Gastrocnemius medialis (tissue), 4 donors: Measurements from ENCODE around the gene GPR153.

ENCODE experiments used
- POLR2A ChIP-seq, 2 donors: fragments of 450-650 bp; IDR thresholded peaks; one replicate each; pipeline ENCODE4 v1.6.1; 2017; ENCODE audit warnings: antibody characterized with exemption in 2 of 2, mild to moderate bottlenecking in 2 of 2, moderate library complexity in 2 of 2
- TF ChIP-seq, protein P1 (sequence below), 5 experiments: fragments of 450-650 bp in 3 of 5; fragments of 200-600 bp in 2 of 5; sonication (generic) in 2 of 5; IDR thresholded peaks in 4 of 5; conservative IDR thresholded peaks in 1 of 5; 1 replicate in 4 of 5; 2 replicates in 1 of 5; pipeline ENCODE4 v1.5.1; 2016 to 2019; ENCODE audit warnings: antibody characterized with exemption in 5 of 5, mild to moderate bottlenecking in 3 of 5, moderate library complexity in 3 of 5

DNA sequence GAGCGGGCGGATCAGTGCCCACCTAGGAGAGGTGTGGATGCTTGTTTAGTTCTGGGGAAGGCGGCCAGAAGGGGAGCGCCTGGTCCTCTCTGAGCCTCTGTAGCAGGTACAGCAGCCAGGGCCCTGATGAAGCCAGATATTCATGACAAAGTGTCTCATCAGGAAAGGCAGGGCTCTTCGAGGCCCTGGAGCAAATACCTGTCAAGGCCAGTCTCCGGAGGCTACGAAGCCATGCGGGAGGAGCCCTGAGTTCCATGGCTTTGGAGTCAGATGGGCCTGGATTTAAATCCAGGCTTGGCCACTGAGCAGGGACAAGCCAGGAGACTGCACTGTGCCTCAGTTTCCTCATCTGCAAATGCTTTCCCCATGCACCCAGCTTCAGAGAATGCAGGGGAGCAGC lies 25.4 kb upstream of the GPR153 start:
- TF ChIP-seq, protein P1, sequence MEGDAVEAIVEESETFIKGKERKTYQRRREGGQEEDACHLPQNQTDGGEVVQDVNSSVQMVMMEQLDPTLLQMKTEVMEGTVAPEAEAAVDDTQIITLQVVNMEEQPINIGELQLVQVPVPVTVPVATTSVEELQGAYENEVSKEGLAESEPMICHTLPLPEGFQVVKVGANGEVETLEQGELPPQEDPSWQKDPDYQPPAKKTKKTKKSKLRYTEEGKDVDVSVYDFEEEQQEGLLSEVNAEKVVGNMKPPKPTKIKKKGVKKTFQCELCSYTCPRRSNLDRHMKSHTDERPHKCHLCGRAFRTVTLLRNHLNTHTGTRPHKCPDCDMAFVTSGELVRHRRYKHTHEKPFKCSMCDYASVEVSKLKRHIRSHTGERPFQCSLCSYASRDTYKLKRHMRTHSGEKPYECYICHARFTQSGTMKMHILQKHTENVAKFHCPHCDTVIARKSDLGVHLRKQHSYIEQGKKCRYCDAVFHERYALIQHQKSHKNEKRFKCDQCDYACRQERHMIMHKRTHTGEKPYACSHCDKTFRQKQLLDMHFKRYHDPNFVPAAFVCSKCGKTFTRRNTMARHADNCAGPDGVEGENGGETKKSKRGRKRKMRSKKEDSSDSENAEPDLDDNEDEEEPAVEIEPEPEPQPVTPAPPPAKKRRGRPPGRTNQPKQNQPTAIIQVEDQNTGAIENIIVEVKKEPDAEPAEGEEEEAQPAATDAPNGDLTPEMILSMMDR (IDR thresholded peaks at IDR 0.05 in 4 of 5, conservative IDR thresholded peaks at IDR 0.05 in 1 of 5): no peak
- TF ChIP-seq POLR2A (IDR thresholded peaks at IDR 0.05): no peak
